Neuron (in vitro differentiated cells): ENCODE measurements around the gene PANK4.

Experiments used
- H2AFZ ChIP-seq: one replicate; pipeline ENCODE4 v1.6.1; 2013; ENCODE audit warnings: low read depth, mild to moderate bottlenecking, inconsistent platforms, low read length, moderate library complexity
- H3K27me3 ChIP-seq: one replicate; pipeline ENCODE4 v1.6.1; 2013; ENCODE audit warnings: low read length; ENCODE audit not compliant: insufficient read depth
- H3K36me3 ChIP-seq: one replicate; pipeline ENCODE4 v1.6.1; 2013; ENCODE audit warnings: low read length; ENCODE audit not compliant: insufficient read depth
- H3K4me1 ChIP-seq: one replicate; pipeline ENCODE4 v1.6.1; 2013; ENCODE audit warnings: low read length; ENCODE audit not compliant: insufficient read depth
- H3K4me3 ChIP-seq: 2 replicates; pipeline ENCODE4 v1.5.1; 2013; ENCODE audit warnings: mild to moderate bottlenecking, low read length, moderate library complexity
- H3K9me3 ChIP-seq: one replicate; pipeline ENCODE4 v1.6.1; 2013; ENCODE audit warnings: low read length

The PANK4 gene

DNA sequence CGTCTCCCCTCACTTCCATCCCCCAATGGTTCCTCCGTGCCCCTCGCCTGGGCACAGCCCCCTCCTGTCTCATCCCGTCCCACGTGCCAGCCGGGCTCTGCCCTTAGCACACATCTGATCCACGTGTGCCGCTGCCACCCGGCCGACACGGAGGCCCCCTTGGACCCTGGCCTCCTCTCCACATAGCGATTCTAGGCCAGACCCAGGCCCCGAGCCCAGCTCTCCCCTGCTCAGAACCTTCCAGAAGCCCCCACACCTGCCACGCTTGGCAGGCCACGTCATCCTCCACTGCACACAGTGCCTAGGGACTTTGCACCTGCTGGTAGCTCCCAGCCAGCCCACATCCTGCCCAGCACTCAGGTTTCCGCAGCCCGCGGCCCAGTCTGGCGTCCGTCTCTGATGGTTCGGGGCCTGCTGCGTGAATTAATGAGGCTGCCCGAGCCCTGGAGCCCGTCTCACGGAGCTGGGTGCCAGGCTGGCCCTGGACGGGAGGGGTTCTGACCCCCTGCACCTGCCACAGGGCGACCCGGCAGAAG lies 30.2 kb downstream of the PANK4 start:
- peaks cover 6% of the 10 kb centered on the region for H3K4me1 ChIP-seq
- no peaks in the 10 kb centered on the region for H3K36me3 ChIP-seq
- H2AFZ ChIP-seq: no peak overlapping the region
- H3K9me3 ChIP-seq: no peaks in the 10 kb centered on the region
- H3K4me3 ChIP-seq: no peak overlapping the region
- H3K27me3 ChIP-seq: peaks cover 48% of the 10 kb centered on the region

DNA sequence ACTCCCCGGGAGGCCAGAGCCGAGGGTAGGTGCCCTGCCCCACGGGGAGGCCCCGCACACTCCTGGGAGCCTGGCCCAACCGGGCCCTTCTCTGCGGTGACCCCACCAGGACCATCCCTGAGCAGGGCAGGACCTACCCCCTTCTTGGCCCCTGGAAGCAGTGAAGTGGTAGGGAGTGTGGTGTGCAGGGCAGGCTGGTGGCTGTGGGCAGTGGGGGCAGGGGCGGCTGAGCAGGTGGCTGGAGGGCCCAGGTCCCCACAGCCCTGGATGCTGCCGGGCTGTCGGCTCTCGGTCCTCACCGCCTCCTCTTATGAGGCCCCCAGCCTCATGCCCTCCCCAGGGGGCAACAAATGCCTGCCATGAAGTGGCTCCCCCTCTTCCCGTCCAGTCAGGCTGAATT lies 30.9 kb downstream of the PANK4 start:
- Histone ChIP-seq H3K9me3 (no peaks in the 10 kb centered on the region), H3K4me1 (peaks cover 6% of the 10 kb centered on the region), H2AFZ (no peak overlapping the region), H3K27me3 (peaks cover 55% of the 10 kb centered on the region), H3K36me3 (no peaks in the 10 kb centered on the region), H3K4me3 (no peak overlapping the region)

DNA sequence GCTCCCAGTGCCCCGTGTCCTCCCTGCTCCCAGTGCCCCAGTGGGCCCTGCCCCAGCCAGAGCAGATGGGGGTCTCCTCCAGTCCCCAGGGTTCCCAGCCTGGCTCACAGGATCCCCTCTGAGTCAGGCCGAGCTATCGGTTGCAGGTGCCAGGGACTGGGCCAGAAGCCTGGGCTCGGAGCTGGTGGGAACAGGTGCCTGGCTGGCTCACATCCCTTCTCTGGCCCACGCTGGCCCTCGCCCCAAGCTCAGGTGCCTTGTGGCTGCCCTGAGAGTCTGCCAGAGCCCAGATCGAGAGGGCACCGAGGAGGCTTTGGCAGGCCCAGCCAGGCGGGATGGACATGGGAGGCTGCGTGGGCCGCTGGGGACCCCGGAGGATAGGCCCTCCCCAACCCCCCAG lies 31.4 kb downstream of the PANK4 start:
- H3K27me3 ChIP-seq: peaks cover 56% of the 10 kb centered on the region
- H3K4me3 ChIP-seq: no peak overlapping the region
- H2AFZ ChIP-seq: no peak overlapping the region
- no peaks in the 10 kb centered on the region for H3K36me3 ChIP-seq
- no peaks in the 10 kb centered on the region for H3K9me3 ChIP-seq
- H3K4me1 ChIP-seq: peaks cover under 1% of the 10 kb centered on the region

DNA sequence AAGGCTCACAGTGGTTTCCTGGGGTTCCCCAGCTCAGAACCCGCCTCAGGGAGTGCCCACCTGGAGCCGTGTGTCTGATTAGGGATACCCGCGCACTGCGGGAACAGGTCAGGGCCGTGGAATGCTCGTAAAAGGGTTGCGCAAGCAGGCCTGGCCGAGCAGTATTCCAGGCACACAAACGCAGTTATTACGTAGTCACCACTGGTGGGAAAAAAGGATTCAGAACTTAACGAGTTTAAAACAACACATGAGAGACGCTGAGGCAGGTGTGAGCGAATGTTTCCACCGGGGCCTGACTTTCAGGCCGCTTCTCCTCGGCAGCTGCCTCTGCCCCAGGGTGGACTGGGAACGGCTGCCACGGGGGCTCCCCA lies 32.1 kb downstream of the PANK4 start:
- Histone ChIP-seq H3K4me3 (no peak overlapping the region), H3K36me3 (no peaks in the 10 kb centered on the region), H3K27me3 (peaks cover 61% of the 10 kb centered on the region), H2AFZ (no peak overlapping the region), H3K4me1 (no peaks in the 10 kb centered on the region), H3K9me3 (peaks cover under 1% of the 10 kb centered on the region)

DNA sequence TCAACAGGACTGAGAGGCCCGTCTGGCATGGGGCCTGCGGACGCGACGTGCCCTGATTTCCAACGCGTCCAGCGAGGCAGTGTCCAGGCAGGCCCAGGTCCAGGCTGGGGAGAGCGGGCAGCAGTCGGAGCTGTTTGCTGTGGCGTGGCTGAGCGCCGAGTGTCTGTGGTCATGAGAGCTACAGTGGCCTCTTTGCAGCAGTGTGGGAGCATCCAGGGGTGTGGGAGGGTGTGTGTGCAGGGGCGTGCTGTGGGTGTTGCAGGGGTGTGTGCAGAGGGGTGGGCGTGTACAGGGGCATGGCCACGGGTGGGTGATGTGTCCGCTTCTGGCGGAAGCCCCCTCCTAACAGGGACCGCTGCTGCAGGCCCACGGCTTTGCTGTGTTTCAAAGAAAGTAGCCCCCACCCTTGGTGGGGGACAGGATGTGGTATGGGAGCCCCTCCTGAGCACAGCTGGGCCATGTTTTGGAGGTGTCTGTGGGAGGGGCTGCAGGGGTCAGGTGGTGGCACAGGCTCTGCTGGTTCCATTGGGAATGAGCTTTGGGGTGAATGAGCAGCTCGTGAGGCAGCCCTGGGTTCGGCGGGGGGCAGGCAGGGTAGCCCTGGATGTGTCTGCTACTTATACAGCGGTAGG lies 32.6 kb downstream of the PANK4 start:
- Histone ChIP-seq H3K27me3 (peaks cover 66% of the 10 kb centered on the region), H3K36me3 (no peaks in the 10 kb centered on the region)

DNA sequence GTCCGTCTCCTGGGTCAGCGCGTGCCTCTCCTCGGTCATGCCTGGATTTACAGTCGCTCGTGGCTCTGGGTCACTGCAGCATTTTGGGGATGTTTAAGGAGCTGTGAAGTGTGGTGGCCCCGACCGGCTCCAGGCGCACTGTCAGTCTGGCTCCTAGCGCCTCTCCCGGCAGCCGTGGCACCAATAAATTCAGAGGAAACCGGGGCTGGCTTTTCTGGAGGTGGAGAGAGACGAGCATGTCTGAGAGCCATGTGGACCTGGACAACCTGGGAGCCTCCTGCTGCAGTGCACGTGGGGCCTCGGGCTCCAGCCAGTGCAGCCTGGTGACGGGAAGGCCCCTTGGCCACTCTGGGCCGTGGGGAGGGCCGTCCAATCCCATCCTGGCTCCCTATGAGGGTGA lies 33.2 kb downstream of the PANK4 start:
- Histone ChIP-seq H3K36me3 (no peaks in the 10 kb centered on the region), H3K4me3 (no peak overlapping the region), H3K9me3 (peaks cover 5% of the 10 kb centered on the region), H3K4me1 (no peaks in the 10 kb centered on the region), H3K27me3 (peaks cover 68% of the 10 kb centered on the region), H2AFZ (no peak overlapping the region)

More for the DNA sequence above, 32.6 kb downstream of the PANK4 start:
- Histone ChIP-seq H3K4me3 (no peak overlapping the region), H3K9me3 (peaks cover 5% of the 10 kb centered on the region), H3K4me1 (no peaks in the 10 kb centered on the region), H2AFZ (no peak overlapping the region)

DNA sequence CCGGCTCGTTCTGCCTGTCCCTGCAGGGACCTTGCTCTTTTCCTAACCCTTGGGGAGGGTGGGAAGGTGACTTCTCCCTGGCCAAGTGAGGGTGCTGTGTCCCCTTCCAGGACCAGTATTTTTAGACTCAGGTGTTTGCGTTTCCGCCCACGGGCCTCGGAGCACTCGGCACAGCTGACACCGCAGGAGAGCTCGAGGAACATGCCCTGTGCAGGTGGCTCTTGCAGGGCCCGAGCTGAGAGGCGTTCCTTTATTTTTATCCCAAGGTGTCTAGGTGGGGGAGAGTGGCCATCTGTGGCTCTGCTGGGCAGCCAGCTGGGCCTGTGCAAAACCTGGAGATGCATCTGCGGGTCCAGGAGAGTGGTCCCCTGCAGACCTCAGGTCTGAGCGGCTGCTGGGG lies 34.3 kb downstream of the PANK4 start:
- H3K4me1 ChIP-seq: no peaks in the 10 kb centered on the region
- no peaks in the 10 kb centered on the region for H3K36me3 ChIP-seq
- H3K27me3 ChIP-seq: peaks cover 65% of the 10 kb centered on the region
- peaks cover 5% of the 10 kb centered on the region for H3K9me3 ChIP-seq
- no peak overlapping the region for H3K4me3 ChIP-seq
- no peak overlapping the region for H2AFZ ChIP-seq

DNA sequence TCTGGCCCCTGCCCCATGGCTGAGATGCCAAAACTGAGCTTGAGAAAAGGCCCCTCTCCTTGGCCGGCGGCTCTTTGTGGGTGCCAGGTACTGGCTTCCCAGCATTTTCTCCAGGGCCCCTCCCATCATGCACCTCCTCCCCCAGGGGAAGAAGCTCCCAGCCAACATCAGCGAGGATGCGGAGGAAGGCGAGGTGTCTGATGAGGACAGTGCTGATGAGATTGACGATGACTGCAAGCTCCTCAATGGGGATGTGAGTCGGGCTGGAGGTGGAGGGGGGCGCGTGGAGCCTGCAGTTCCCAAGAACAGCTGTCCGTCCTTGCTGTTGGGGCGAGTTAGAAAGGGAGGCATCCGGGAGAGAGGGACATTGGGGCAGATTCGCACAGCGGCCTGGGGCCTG lies 36.8 kb downstream of the PANK4 start:
- Histone ChIP-seq H3K4me1 (no peaks in the 10 kb centered on the region), H3K36me3 (no peaks in the 10 kb centered on the region), H2AFZ (no peak overlapping the region), H3K4me3 (no peak overlapping the region), H3K9me3 (peaks cover 5% of the 10 kb centered on the region), H3K27me3 (peaks cover 54% of the 10 kb centered on the region)

DNA sequence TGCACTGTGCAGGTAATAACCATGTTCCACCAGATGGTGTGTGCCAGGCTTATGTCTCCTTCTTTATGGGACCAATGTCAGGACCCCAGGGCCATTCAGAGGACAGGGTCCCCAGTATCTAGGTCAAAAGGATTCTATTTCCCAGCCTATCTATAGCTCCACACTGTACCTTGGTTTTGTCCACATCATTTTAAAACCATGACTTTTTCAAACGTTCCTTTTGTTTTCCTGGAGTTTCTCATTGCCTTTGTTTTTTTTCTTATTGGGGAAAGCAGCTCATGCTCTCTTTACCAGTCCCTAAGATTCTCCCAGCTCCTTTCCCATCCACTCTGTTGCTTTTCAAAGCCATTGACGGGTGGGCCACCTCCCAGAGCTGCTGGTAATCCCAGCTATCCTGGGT lies 37.7 kb downstream of the PANK4 start:
- Histone ChIP-seq H3K27me3 (peaks cover 44% of the 10 kb centered on the region), H2AFZ (no peak overlapping the region), H3K4me1 (no peaks in the 10 kb centered on the region), H3K4me3 (no peak overlapping the region), H3K36me3 (no peaks in the 10 kb centered on the region), H3K9me3 (peaks cover 5% of the 10 kb centered on the region)

DNA sequence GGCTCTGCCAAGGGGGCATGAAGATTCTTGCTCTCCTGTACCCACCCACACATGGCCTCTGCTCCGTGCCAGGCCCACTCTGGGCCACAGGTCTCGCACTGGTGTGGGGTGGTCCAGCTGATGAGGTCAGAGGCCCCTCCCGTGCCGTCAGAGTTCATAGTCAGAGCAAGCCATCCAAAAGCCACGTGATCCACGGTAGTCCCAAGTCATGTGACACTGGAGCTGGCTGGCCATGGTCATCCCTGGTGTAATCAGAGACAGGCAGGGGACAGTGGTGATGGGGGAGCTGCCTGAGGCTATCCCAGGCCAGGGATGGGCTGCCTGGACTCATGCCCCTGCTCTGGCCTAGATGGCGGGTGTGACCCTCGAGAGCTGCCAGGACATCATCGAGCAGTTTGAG lies 39.8 kb downstream of the PANK4 start:
- Histone ChIP-seq H3K9me3 (peaks cover 5% of the 10 kb centered on the region), H3K4me1 (no peaks in the 10 kb centered on the region), H3K27me3 (peaks cover 30% of the 10 kb centered on the region), H3K36me3 (no peaks in the 10 kb centered on the region), H2AFZ (no peak overlapping the region), H3K4me3 (no peak overlapping the region)

DNA sequence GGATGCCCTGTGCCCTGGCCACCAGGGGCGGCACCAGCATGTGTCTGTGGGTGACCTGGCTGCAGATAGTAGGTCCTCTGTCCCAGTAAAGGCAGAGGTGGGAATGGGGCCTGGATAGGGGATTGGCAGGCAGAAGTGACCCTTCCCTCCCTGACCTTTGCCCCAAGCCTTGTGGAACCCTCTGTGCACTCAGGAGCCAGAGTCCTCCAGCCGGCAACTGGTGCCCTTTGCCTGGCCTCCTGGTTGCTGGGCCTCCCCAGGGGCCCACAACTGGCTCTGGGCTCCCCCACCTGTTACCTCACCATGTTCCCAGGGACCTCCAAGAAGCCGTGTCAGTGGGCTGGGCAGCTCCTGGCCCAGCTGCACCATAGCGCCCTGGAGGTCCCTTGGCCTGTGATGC lies 40.4 kb downstream of the PANK4 start:
- H3K36me3 ChIP-seq: no peaks in the 10 kb centered on the region
- H3K27me3 ChIP-seq: peaks cover 30% of the 10 kb centered on the region
- peaks cover 5% of the 10 kb centered on the region for H3K9me3 ChIP-seq
- H2AFZ ChIP-seq: no peak overlapping the region
- no peak overlapping the region for H3K4me3 ChIP-seq
- no peaks in the 10 kb centered on the region for H3K4me1 ChIP-seq

DNA sequence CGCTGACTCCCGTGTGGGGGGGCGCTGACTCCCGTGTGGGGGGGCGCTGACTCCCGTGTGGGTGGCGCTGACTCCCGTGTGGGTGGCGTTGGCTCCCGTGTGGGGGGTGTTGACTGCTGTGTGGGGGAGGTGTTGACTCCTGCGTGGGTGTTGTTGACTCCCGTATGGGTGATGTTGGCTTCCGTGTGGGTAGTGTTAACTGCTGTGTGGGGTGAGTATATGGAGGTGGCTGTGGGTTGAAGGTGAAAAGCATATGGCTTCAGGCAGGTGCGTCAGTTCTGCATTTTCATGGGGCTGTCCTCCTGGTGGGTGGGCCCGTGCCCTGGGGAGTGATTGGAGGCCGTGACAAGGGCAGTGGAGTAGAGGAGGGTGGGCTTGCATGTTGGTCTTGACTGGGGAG lies 42.4 kb downstream of the PANK4 start:
- H3K4me3 ChIP-seq: no peak overlapping the region
- H2AFZ ChIP-seq: no peak overlapping the region
- H3K27me3 ChIP-seq: peaks cover 32% of the 10 kb centered on the region
- H3K36me3 ChIP-seq: no peaks in the 10 kb centered on the region
- H3K4me1 ChIP-seq: no peaks in the 10 kb centered on the region
- H3K9me3 ChIP-seq: peaks cover 2% of the 10 kb centered on the region

DNA sequence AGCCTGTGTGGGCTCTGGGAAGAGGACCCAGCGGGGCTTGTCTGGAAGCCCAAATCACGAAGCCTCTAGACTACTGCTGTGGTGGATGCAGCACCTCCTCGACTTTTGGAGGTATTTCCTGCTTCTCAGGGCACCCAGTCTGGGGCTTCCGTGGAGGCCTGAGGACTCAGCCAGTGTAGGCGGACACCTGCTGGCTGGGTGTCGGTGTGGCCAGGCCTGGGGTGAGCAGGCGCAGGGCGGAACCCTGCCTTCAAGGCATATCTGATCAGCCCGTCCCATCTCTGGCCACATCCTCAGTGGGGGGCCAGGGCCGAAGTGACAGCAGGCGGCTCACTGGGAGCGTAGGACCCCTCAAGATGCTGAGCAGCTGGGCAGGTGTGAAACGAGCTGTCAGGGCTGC lies 43.4 kb downstream of the PANK4 start:
- peaks cover under 1% of the 10 kb centered on the region for H3K4me1 ChIP-seq
- no peak overlapping the region for H2AFZ ChIP-seq
- H3K9me3 ChIP-seq: no peaks in the 10 kb centered on the region
- H3K27me3 ChIP-seq: peaks cover 37% of the 10 kb centered on the region
- H3K36me3 ChIP-seq: no peaks in the 10 kb centered on the region
- H3K4me3 ChIP-seq: no peak overlapping the region

DNA sequence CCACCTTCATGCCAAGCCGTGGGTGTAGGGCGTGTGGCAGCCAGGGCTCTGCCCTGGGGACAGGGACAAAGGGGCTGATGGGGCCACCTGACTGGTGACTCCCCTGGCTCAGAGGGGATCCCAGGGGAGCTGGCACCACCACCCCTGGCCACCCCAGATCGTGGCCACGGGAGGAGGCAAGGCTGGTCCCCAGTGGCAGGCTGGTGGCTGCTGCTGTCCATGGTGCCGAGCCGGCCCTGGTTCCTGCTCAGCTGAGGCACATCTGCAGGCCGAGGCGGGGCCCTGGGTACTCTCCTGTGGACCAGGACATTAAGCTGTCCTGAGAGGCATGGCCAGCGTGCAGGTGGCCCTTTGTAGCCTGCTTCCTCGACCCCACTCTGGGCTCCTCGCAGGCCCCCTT lies 43.8 kb downstream of the PANK4 start:
- Histone ChIP-seq H3K9me3 (no peaks in the 10 kb centered on the region), H2AFZ (no peak overlapping the region), H3K36me3 (no peaks in the 10 kb centered on the region), H3K4me3 (no peak overlapping the region), H3K27me3 (peaks cover 40% of the 10 kb centered on the region), H3K4me1 (peaks cover 5% of the 10 kb centered on the region)
